Subcutaneous abdominal adipose tissue (tissue), 5 donors: ENCODE measurements around the gene KLC3.
"Not testable (repeated sequence)": the region's sequence is repeated elsewhere in the genome, so short reads cannot be mapped to it uniquely, and the experiment has no call there.

Source experiments
- H3K27ac ChIP-seq: one replicate; pipeline ENCODE4 v1.7.0; 2013; ENCODE audit warnings: low read depth, mild to moderate bottlenecking, inconsistent platforms, low read length, moderate library complexity
- H3K27me3 ChIP-seq, 5 donors: one replicate each; pipeline ENCODE4 v1.7.0; 2013; ENCODE audit warnings: low read length in 5 of 5, inconsistent platforms in 1 of 5; ENCODE audit not compliant: control insufficient read depth in 5 of 5, insufficient read depth in 4 of 5
- H3K36me3 ChIP-seq, 5 donors: one replicate each; pipeline ENCODE4 v1.7.0; 2013; ENCODE audit warnings: low read length in 5 of 5; ENCODE audit not compliant: control insufficient read depth in 5 of 5, insufficient read depth in 5 of 5
- H3K4me1 ChIP-seq, 5 donors: one replicate each; pipeline ENCODE4 v1.7.0; 2013; ENCODE audit warnings: low read length in 5 of 5, mild to moderate bottlenecking in 3 of 5, moderate library complexity in 1 of 5; ENCODE audit not compliant: control insufficient read depth in 5 of 5, insufficient read depth in 5 of 5
- H3K4me3 ChIP-seq, 5 donors: one replicate each; pipeline ENCODE4 v1.7.0; 2013; ENCODE audit warnings: low read length in 5 of 5, low read depth in 1 of 5
- H3K9ac ChIP-seq, 5 donors: one replicate each; pipeline ENCODE4 v1.7.0; 2013; ENCODE audit warnings: low read length in 5 of 5, mild to moderate bottlenecking in 4 of 5, moderate library complexity in 3 of 5
- H3K9me3 ChIP-seq, 5 donors: one replicate each; pipeline ENCODE4 v1.7.0; 2013; ENCODE audit warnings: low read length in 5 of 5; ENCODE audit not compliant: control insufficient read depth in 5 of 5
- donor health status: healthy.
- donor health status: healthy.
- donor health status: healthy.
- donor health status: healthy.
- donor health status: healthy.

The KLC3 gene

GRCh38 chr19:45312285-45312684, 28.3 kb upstream of the KLC3 start:
- H3K9ac ChIP-seq, H3K4me1 ChIP-seq, H3K27ac ChIP-seq, H3K36me3 ChIP-seq, H3K4me3 ChIP-seq, H3K9me3 ChIP-seq: not testable (repeated sequence)
- peaks cover 5 to 14% (median 10%) of the 10 kb centered on the region in 5 donors for H3K27me3 ChIP-seq

DNA sequence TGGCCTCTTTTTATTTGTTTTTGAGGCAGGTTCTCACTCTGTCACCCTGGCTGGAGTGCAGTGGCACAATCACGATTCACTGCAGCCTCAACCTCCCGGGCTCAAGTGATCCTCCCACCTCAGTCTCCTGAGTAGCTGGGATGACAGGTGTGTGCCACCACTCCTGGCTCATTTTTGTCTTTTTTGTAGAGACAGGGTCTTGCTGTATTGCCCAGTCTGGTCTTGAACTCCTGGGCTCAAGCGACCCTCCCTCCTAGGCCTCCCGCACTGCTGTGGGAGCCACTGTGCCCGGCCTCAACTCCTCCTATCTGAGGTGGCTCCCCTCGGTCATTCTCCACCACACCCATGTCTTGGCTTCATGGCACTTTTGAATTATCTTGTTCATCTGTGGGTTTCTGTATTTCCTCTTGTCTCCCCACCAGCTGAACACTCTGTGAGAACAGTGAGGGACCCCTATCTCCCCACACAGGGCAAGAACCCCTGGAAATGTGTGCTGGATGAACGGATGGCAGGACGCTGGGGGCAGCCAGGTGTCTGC, 25.8 kb upstream of the KLC3 start:
- no peak overlapping the region for H3K4me3 ChIP-seq
- no peaks in the 10 kb centered on the region for H3K9me3 ChIP-seq
- no peak overlapping the region for H3K27ac ChIP-seq
- H3K4me1 ChIP-seq: peaks cover 0 to 2% (median 0%) of the 10 kb centered on the region in 5 donors
- H3K27me3 ChIP-seq: peaks cover 5 to 22% (median 17%) of the 10 kb centered on the region in 5 donors
- no peak overlapping the region for H3K9ac ChIP-seq
- H3K36me3 ChIP-seq: no peaks in the 10 kb centered on the region

- no peak overlapping the region for H3K4me3 ChIP-seq
- no peaks in the 10 kb centered on the region for H3K36me3 ChIP-seq
- H3K4me1 ChIP-seq: peaks cover 0 to 2% (median 0%) of the 10 kb centered on the region in 5 donors
- peaks cover 5 to 22% (median 17%) of the 10 kb centered on the region in 5 donors for H3K27me3 ChIP-seq
- no peak overlapping the region for H3K9ac ChIP-seq
- H3K27ac ChIP-seq: no peak overlapping the region
- no peaks in the 10 kb centered on the region for H3K9me3 ChIP-seq
Observed at GRCh38 chr19:45315304-45315703, 25.2 kb upstream of the KLC3 start.

DNA sequence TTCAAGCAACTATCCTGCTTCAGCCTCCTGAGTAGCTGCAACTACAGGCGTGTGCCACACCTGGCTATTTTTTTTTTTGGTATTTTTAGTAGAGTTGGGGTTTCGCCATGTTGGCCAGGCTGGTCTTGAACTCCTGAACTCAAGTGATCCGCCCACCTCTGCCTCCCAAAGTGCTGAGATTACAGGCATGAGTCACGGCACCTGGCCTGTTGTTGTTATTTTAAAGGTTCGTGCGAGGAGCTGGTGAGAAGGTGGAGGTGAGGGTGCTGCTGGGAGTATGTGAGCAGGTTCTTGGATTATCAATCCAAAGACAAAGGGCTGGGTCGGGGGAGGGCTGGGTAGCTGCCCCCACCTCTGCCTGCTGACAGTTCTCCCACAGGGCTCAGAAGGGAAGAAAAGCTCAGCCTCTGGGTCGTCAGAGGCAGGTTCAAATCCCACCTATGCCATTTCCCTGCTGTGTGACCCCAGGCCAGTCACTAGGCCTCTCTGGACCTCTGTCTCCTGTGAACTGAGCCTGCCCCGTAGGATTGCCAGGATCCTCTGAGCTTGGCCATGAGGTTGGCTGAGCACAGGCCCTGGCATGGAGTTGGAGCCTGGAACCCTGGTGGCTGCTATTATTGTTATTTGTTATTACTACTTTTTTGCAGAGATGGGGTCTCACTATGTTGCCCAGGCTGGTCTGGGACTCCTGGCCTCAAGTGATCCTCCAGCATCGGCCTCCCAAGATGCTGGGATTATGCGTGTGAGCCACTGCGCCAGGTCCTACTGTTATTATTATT, 19.4 kb upstream of the KLC3 start:
- H3K4me3 ChIP-seq: no peak overlapping the region
- no peak overlapping the region for H3K27ac ChIP-seq
- H3K9me3 ChIP-seq: no peaks in the 10 kb centered on the region
- H3K9ac ChIP-seq: no peak overlapping the region
- peaks cover 19 to 37% (median 35%) of the 10 kb centered on the region in 5 donors for H3K27me3 ChIP-seq
- H3K36me3 ChIP-seq: no peaks in the 10 kb centered on the region
- peaks cover 0 to 10% (median 7%) of the 10 kb centered on the region in 5 donors for H3K4me1 ChIP-seq

DNA sequence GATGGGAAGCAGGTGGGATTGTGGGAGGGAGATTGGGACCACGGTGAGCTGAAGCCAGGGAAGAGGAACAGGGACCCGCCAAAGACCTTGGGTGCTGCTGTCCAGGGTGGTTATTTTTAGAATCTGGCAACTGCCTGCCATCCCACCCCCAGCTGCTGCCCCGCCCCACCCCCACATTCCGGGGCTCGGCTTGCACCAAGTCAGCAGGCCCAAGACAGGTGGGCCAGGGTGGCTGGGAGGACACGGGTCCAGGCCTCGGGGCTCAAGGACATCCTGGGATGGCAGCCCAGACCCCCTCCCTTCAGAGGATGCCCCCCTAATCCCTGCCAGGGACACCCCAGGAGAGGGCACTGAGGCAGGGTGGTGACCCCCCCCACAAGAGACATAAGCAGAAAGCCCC, 18.7 kb upstream of the KLC3 start:
- Histone ChIP-seq H3K9ac (no peak overlapping the region), H3K27ac (no peak overlapping the region)

GRCh38 chr19:45322311-45322710, 18.2 kb upstream of the KLC3 start:
- no peak overlapping the region for H3K4me3 ChIP-seq
- H3K9me3 ChIP-seq: no peaks in the 10 kb centered on the region
- H3K4me1 ChIP-seq: peaks cover 0 to 14% (median 10%) of the 10 kb centered on the region in 5 donors
- H3K27ac ChIP-seq: no peak overlapping the region
- H3K27me3 ChIP-seq: peaks cover 19 to 35% (median 30%) of the 10 kb centered on the region in 5 donors
- H3K36me3 ChIP-seq: no peaks in the 10 kb centered on the region
- H3K9ac ChIP-seq: no peak overlapping the region

More for the DNA sequence above, 18.7 kb upstream of the KLC3 start:
- peaks cover 19 to 35% (median 30%) of the 10 kb centered on the region in 5 donors for H3K27me3 ChIP-seq
- no peaks in the 10 kb centered on the region for H3K36me3 ChIP-seq
- peaks cover 0 to 14% (median 10%) of the 10 kb centered on the region in 5 donors for H3K4me1 ChIP-seq
- H3K9me3 ChIP-seq: no peaks in the 10 kb centered on the region
- no peak overlapping the region for H3K4me3 ChIP-seq

DNA sequence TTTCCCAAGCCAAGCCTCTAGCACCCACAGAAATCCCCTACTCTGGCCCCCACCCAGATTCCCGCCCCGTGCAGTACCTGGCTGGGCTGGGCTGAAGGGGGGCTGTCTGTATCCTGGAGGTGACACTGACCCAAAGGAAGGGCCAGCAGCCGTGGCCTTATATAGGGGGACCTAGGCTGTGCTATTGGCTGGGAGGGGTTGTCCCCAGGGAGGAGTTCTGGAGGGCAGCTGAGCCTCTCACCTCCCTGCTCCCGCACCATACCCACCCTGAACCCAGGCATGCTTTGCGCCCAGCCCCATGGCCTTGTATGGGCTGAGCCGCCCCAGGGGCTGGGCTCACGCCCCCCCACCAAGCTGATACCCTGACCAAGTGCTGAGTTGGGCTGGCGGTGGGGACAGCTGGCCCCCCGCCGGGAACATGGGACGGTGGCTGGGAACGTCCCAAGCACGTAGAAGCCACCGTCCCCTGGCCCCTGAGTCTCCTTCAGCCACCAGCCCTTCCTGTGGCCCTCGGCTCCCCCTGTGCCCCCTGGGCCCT, 17.7 kb upstream of the KLC3 start, which contains the start of gene CKM:
CKM (minus strand) TSS at position 132 of the 538 bp plus-strand sequence. CDS start 3,162 bp downstream, outside the sequence.
- Histone ChIP-seq H3K36me3 (no peaks in the 10 kb centered on the region), H3K27ac (no peak within 1 kb of the TSS), H3K4me1 (peaks cover 0 to 14% (median 10%) of the 10 kb centered on the region in 5 donors), H3K4me3 (peak within 1 kb of the TSS in 1 of 5 donors; percentile 0), H3K27me3 (peaks cover 19 to 33% (median 27%) of the 10 kb centered on the region in 5 donors), H3K9ac (no peak within 1 kb of the TSS), H3K9me3 (no peaks in the 10 kb centered on the region)

DNA sequence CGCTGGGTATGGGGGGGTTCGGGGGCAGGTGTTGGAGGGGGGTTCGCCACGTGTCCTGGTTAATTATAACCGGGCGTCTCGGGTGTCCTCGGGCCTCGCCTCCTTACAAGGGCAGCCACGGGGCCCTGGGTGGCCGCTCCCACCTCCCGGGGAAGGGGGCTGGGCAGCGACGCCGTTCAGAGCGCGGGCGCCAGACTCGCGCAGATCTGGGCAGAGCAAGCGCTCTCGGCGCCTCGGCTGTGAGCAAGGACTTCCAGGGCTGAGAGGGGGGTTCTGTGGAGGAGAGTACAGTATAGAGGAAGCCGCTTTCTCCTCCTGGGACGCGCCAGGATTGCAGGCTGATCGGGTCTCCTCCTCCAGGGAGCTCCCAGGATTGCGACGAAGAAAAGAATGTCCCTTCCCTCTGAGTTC, 16.9 kb upstream of the KLC3 start:
- no peaks in the 10 kb centered on the region for H3K9me3 ChIP-seq
- no peaks in the 10 kb centered on the region for H3K36me3 ChIP-seq
- no peak overlapping the region for H3K27ac ChIP-seq
- no peak overlapping the region for H3K9ac ChIP-seq
- peaks cover 19 to 27% (median 24%) of the 10 kb centered on the region in 5 donors for H3K27me3 ChIP-seq
- peak overlapping the region in 1 of 5 donors; percentile 0 for H3K4me3 ChIP-seq
- H3K4me1 ChIP-seq: peaks cover 0 to 14% (median 10%) of the 10 kb centered on the region in 5 donors

DNA sequence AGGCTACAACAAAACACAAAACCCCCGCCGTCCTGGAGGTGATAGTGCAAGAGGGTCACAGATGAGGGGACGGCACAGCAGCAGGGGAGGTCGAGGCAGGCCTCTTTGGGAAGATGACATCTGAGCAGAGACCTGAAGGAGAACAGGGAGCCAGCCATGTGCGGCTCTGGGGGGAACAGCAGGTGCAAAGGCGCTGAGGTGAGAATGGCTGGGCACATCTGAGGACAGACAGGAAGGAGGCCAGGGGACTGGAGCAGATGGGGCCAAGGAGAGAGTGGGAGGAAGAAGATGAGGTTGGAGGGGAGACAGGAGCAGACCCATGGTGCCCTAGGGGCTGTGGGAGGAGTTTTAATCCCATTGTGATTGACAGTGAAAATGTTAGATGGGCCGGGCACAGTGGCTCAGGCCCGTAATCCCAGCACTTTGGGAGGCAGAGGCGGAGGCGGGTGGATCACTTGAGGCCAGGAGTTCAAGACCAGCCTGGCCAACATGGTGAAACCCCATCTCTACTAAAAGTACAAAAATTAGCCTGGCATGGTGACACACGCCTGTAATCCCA, 16.1 kb upstream of the KLC3 start:
- H3K4me3 ChIP-seq: no peak overlapping the region
- peaks cover 19 to 24% (median 23%) of the 10 kb centered on the region in 5 donors for H3K27me3 ChIP-seq

More for the DNA sequence above, 16.1 kb upstream of the KLC3 start:
- Histone ChIP-seq H3K9ac (no peak overlapping the region), H3K9me3 (no peaks in the 10 kb centered on the region), H3K4me1 (peaks cover 0 to 14% (median 10%) of the 10 kb centered on the region in 5 donors), H3K36me3 (no peaks in the 10 kb centered on the region), H3K27ac (no peak overlapping the region)
